HG03175 (cell line): Measurements from ENCODE around the gene ATP6V0A4.
"Not testable (repeated sequence)": the region's sequence is repeated elsewhere in the genome, so short reads cannot be mapped to it uniquely, and the experiment has no call there.

Experiments used
- ATAC-seq: cut with Tn5 transposase; IDR thresholded peaks from one replicate; pipeline ENCODE4 v1.9.1; 2021; ENCODE audit warnings: mild to moderate bottlenecking, moderate library complexity; ENCODE audit not compliant: unreplicated experiment

ATP6V0A4 gene

DNA sequence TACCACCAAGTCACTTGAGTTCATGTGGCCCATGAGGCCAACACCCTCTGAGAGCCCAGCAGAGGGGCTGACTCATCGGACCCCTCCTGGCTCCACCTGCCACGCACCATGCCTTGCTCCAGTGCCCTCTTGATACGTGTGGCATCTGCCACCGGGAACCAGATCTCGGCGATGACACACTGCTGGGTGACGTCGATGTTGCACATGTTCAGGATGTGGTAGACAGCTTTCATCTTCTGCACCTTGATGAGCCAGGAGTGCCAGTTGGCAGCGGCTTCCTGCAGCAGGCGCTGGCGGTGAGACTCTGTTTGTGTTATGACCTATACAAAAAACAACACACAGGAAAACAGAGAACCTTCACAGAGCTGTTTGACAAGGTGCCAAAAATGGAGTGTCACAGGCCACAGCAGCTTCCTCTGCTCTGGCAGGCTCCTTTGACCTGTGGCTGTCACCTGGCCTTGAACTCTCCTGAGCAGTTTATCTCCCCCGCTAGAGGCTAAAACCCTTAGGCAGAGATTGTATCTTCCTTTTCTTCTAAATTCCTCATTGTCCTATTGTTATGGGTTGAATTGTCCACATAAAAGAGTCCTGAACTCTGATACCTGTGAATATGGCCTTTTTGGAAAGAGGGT lies 45.4 kb downstream of the ATP6V0A4 start:
- ATAC-seq, result peak; percentile 93

- no peak for ATAC-seq
Measured at GRCh38 chr7:138750901-138751464, 47.0 kb downstream of the ATP6V0A4 start.

DNA sequence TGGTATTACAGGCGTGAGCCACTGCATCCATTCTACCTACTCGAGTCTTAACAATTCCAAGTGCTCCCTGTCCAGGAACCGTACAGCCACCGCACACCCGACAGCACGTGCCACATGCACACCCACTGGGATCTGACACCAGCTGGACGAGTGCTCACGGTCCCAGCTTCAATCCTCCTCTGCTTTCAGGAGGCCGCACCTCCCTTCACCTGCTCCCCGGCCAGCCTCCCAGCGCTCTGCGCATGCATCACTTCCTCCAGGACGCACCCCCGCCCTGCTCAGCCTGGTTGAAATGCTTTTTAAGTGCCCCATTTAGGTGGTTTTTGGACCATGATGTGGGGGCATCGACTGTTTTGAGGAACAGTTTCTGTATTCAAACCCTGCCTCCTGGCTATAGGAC lies 47.5 kb downstream of the ATP6V0A4 start:
- ATAC-seq, result no peak

DNA sequence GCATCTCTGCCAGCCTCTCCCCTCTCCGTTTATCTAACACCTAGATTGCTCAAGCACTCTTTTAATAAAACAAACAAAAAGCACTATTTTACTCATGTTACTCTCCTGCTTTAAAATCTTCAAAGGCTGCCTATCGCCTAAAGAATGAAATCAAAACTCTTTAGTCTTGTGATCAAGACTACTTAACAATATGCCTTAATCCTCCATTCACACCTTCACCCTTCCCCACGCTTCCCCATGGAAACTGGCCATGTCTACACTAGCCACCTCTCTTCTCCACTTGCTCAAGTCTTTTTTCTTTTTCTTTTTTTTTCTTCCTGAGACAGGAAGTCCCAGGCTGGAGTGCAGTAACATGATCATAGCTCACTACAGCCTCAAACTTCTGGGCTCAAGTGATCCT lies 48.0 kb downstream of the ATP6V0A4 start:
- no peak for ATAC-seq

DNA sequence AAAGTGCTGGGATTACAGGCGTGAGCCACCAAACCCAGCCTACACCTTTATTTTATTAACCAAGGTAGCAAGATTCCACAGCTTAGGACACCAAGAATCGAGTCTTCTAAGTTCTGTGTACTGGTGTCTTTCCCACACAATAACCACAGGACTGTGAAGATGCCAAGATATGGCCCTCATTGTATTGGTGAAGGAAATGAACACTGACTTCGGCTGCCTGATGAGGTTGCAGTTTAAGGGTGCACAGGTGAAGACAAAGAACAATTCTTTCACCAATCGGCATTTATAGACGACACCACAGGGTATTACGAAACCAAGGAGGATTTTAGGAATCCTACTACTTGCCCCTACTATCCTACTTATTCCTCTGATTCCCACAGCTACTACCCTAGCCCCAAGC lies 49.3 kb downstream of the ATP6V0A4 start:
- no peak for ATAC-seq

DNA sequence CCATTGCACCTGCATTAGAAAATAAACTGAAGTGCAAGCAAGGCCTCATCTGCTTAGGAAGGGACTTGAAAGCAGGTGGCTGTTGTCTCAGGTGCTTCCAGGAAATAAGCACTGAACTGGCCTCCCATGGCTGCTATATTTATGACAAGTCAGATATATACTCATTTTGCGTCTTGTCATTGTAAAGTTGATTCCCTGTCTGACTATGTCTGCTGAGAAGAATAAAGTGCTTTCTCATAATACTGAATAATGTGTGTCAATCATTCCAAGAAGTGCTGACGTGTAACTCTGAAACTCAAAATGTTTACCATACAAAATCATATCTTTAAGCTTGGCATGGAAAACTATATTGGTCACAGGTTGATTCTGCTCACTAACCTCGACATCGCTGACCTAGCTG lies 51.9 kb downstream of the ATP6V0A4 start:
- ATAC-seq, result no peak

GRCh38 chr7:138745189-138745588 lies 52.8 kb downstream of the ATP6V0A4 start:
- ATAC-seq, result no peak

DNA sequence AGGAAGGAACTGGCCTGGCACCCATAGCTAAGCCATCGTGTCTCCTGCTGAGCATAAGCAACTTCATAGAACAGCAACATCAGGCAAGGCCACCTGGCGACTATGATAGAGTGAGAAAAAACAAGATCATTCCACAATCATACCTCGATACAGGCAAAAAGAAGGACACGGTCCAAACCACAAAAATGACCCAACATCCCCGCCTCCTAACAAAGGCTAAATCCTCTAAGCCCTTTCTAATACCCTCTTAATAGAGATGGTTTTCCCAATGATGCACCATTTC lies 56.6 kb downstream of the ATP6V0A4 start:
- no peak for ATAC-seq

- ATAC-seq, result no peak
Measured at GRCh38 chr7:138739859-138740258, 58.1 kb downstream of the ATP6V0A4 start.

DNA sequence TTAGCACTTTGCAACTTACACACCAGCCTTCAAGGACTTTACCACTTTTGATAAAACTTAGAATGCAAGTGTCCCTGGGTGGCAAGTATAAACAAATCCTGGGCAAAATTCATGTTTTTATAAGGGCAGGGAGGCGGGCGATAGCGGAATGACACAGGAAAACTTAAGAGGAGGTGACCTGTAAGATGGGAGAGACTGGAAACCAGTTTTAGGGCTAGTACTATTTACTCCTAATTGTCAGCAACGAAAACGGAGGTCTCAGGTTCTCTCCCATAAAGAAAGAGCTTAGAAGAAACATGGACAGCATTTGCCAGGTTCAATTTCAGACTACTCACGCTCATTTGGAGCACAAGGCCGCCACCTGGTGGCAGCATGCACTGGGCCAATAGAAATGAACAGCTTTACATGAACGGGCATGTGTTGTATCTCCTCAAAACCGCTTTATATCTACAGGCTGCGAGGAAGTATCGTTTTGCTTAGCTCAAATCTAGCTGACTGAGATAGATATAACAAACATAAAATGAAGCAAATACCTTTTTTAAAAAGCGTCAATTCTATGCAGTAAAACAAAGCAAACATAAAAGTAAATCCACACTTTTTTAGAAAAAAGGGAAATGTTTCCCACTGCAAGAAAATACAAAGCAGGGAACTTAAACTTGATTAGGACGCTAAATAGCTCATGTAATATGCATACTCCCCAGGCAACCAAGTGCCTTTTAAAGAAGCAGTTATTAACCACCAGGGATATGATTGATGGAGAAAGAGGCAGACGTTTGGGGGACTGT lies 59.3 kb downstream of the ATP6V0A4 start:
- ATAC-seq, result no peak

DNA sequence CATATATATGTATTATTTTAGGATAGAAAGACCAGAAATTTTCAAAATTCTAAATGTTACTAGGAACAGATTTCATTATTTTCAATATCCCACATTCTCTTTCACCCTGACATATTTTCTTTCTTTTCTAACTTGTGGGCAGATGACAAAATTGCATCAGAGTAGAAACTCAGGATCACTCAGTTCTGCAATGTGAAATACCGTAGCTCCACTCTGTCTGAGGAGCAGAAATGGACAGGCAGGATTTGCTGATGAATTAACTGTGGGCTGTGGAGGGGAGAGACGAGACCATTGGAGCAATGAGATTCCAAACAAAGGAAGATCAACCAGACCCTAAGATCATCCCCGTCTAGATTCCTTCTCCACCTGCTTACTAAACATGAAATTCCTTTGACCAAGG lies 59.9 kb downstream of the ATP6V0A4 start:
- no peak for ATAC-seq

DNA sequence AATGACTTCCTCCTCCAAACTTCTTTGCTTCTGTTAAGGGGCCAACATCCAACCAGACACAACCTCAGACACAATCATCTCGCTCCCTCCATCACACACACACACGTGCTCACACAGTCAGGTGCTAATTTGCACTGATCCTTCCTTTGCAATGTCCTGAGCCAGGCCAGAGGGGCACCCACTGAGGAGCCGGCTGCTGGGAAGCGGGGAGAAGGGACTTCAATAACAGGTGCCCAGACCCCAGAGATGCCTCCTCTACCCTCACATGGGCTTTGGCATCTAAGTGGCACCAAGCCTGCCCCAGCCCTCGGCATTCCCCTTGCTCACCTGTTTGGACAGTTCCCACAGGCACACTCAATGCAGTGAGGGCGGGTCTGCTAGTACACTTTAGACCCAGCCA lies 62.6 kb downstream of the ATP6V0A4 start:
- no peak for ATAC-seq

- ATAC-seq, result not testable (repeated sequence)
Measured at GRCh38 chr7:138731733-138732132, 66.3 kb downstream of the ATP6V0A4 start.

DNA sequence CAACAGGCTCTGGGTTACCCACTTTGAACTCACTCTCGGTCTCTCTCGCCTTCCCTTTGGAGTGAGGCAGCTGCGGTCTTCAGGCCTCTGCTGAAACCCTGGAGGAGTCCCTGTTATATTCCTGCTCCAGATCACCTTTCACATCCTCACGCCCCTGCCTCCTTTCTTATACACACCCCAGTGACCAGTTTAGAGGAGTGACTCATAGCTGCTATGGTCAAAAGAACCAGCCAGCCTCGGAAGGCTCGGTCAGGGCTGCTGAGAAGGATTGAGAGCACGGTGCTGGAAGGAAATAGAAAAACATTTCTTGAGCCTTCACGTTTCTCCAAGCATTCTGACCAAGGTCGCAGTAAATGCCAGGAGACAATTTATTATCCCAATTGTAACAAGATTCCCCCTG lies 68.6 kb downstream of the ATP6V0A4 start:
- no peak for ATAC-seq

DNA sequence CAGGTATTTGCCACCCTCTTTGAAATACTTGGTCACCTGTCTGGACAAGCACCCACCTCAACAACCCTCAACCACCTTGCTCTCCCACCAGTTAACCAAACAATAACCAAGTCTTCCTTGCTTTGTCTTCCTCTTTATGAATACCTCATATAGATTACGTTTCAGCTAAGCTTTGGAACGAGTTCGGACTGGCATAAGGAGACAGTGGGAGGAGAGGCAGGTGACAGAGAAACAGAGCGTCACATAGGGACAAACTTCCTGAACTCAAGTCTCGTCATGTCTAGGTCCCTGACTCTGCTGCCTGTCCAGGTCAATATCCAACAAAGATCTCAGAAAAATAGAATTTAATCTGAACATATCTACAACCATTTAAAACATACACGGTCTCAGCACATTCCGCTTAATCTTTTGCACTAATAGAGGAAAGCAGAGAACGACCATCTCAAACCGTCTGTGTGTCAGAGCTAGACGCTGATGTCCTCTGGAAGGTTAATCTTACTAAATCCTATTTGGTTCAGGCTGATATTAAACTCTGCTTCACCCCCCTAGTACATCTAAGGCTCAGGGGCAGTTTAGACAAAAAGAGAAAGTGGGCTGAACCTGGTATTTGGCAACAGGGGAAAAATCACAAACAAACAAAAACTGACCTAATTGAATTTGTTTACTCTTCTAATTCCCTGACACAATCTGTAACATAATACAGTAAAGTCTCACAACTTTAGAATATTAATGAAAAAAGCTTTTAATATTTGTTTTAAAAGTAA lies 70.5 kb downstream of the ATP6V0A4 start:
- ATAC-seq, result no peak

DNA sequence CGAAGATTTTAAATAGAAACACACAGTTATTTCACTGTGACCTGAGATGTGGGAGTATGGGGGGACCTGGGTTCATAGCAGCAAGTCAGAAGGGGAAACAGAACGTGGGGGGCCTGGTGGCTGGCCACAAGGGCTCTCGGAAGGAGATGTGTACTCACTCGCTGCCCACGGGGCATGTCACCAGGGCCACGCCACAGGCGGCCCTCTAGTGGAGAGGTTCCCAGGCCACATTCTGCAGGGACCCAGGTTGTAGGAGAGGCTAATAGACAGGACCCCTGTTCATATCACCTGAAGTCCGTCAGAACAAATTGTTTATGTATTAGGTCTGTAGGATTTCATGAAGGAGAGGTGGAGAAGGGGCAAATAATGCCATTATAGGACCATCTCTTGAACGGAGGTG lies 71.7 kb downstream of the ATP6V0A4 start:
- ATAC-seq, result no peak

DNA sequence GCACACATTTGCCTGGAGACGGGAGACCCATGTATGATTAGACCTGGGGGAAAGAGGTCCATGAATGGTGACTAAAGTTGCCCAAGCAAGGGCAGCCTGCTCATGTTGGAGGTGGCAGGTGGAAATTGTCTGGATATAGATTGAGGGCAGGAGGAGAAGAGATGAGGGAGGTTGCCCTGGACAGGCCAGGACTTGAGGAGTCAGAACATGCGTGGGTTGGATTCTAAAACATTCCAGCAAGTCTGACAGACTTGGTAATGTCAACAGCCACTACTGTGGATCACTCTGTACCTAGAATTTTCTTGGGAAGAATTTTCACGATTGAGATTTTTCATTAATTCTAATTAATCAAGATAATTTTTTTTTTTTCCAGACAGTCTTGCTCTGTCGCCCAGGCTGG lies 77.7 kb downstream of the ATP6V0A4 start:
- no peak for ATAC-seq

- ATAC-seq, result no peak
Measured at GRCh38 chr7:138716889-138717288, 81.1 kb downstream of the ATP6V0A4 start.

- ATAC-seq, result no peak
Measured at GRCh38 chr7:138713191-138713590, 84.8 kb downstream of the ATP6V0A4 start.

- no peak for ATAC-seq
Measured at GRCh38 chr7:138712652-138713051, 85.3 kb downstream of the ATP6V0A4 start.

DNA sequence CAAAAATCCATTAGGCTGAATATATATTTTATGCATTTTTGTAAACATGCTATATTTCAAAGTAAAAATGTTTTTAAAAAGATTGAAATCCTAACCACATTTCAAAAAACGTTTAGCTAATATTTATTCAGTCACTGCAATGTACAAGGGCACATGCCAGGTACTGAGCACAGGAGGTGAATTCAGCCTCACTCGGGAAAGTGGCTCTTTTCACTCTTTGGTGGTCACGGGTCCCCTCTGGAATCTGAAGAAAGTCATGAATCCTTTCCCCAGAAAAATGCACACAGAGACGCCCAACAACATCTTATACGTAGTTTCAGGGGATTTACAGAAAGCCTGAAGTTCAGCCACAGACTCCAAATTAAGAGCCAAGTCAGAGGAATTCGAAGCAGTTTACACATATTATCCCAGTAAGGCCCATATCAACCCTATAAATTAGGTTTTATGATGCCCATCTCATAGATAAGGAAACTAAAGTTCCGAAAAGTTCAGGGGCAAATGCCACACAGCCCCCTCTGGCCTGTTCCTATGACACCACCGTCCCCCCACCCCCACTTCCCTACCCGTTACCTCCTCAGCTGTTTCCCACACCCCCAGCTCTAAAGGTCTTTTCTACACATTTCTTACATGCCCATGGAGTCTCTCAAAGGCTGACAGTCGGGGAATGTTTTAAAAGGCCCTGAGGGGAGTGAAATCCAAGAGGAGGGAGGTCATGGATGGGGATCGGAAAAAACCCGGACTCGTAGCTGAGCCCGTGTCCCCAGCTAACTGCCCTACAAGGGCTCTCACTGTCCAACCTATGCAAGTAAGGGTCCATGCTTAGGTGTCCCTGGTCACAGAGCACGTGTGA lies 87.2 kb downstream of the ATP6V0A4 start:
- no peak for ATAC-seq
